ENCODE measurements around the gene BMP8B. TPM values are rescaled to one million over a fixed set of nuclear protein-coding genes. Genes with fewer than 3 reads are reported as not detected.

The BMP8B gene
- total RNA-seq, 1 experiment from 2014 or later = 0.42 TPM

DNA sequence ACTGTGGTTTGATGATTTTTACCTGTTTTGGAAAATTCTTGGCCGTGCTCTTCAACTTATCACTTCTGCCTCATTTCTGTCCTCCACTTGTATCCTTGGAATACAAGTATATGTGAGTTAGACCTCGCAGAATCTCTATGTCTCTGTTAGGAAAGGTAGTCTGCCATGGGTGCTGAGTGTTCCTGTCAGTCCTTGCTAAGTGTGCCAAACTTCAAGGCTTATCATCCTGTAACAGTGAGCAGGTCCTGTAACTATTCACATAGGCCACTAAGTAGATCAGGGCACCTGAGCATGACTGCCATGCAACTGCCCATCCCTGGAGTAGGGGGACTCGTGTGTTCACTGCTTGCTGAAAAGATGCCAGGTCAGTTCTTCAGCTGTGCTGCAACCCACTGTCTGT lies 24.2 kb upstream of the BMP8B start:
- Histone ChIP-seq H3T11ph (ENCODE audit: low read length) (no peak overlapping the region), H2BK12ac (ENCODE audit: insufficient read length, low read depth, low read length) (no peak overlapping the region), H2BK5ac (ENCODE audit: insufficient read length, low read length) (no peak overlapping the region), H3K56ac (ENCODE audit: insufficient read length, low read depth, low read length) (no peak overlapping the region), H2BK15ac (ENCODE audit: low read depth, low read length) (no peak overlapping the region), H4K8ac (replicated peaks; ENCODE audit: insufficient read length, low read depth, low read length) (no peak overlapping the region), H4K20me1 (ENCODE audit: control insufficient read depth, insufficient read depth, insufficient read length) (no peaks in the 10 kb centered on the region), H3K9ac (ENCODE audit: extremely low read depth, insufficient read length, low read length) (no peak overlapping the region), H3K18ac (ENCODE audit: insufficient read length, low read depth, low read length) (no peak overlapping the region), H2BK120ac (ENCODE audit: low read depth, low read length, poor library complexity, severe bottlenecking) (no peak overlapping the region), H3K23ac (ENCODE audit: insufficient read length, low read depth, low read length) (no peak overlapping the region), H3K4me1 (ENCODE audit: insufficient read depth, low read length) (no peaks in the 10 kb centered on the region), H4K91ac (ENCODE audit: insufficient read length, low read depth, low read length) (no peak overlapping the region), H3K79me2 (ENCODE audit: insufficient read depth, low read length) (no peaks in the 10 kb centered on the region), H2BK20ac (ENCODE audit: low read depth, low read length, poor library complexity, severe bottlenecking) (no peak overlapping the region), H3K27ac (ENCODE audit: insufficient read length, low read depth, low read length) (no peak overlapping the region), H2AFZ (ENCODE audit: low read length) (no peak overlapping the region), H3K23me2 (ENCODE audit: insufficient read length, low read depth, low read length, poor library complexity, severe bottlenecking) (no peaks in the 10 kb centered on the region), H4K5ac (ENCODE audit: insufficient read length, low read depth, low read length) (no peak overlapping the region), H3K27me3 (ENCODE audit: insufficient read depth, low read length) (no peaks in the 10 kb centered on the region), H3K4ac (ENCODE audit: low read depth, low read length) (no peak overlapping the region), H3K14ac (ENCODE audit: insufficient read depth, low read length) (no peak overlapping the region), H3K79me1 (ENCODE audit: insufficient read depth, low read depth, low read length, poor library complexity, severe bottlenecking) (no peaks in the 10 kb centered on the region), H3K9me3 (ENCODE audit: control insufficient read depth, low read depth, low read length) (no peaks in the 10 kb centered on the region), H3K4me2 (ENCODE audit: insufficient read depth, insufficient read length, low read length) (no peak overlapping the region), H2AK5ac (ENCODE audit: insufficient read length, low read length) (no peak overlapping the region)
- no peak overlapping the region; a peak in 1 of 7 replicates for H3K27ac Mint-ChIP-seq
- no CpG with 5 or more reads among the region's 3 CpGs for WGBS (ENCODE audit: extremely low coverage, insufficient read length, low lambda C conversion rate)
- H3K4me3 Mint-ChIP-seq = no peak overlapping the region
- H3K4me1 Mint-ChIP-seq = peaks cover 0 to 7% of the 10 kb centered on the region in 2 experiments
- peaks cover 1 to 6% of the 10 kb centered on the region in 2 experiments; a peak in 4 of 5 replicates for H3K9me3 Mint-ChIP-seq
- peaks cover 31% of the 10 kb centered on the region for H3K27me3 Mint-ChIP-seq (ENCODE audit: low read depth)
- peaks cover 0 to 4% (median 0%) of the 10 kb centered on the region in 3 experiments; a peak in 2 of 7 replicates for H3K36me3 Mint-ChIP-seq (ENCODE audit: insufficient read depth in 1 of 3, low read depth in 3 of 3)
- TF ChIP-seq, protein P1, sequence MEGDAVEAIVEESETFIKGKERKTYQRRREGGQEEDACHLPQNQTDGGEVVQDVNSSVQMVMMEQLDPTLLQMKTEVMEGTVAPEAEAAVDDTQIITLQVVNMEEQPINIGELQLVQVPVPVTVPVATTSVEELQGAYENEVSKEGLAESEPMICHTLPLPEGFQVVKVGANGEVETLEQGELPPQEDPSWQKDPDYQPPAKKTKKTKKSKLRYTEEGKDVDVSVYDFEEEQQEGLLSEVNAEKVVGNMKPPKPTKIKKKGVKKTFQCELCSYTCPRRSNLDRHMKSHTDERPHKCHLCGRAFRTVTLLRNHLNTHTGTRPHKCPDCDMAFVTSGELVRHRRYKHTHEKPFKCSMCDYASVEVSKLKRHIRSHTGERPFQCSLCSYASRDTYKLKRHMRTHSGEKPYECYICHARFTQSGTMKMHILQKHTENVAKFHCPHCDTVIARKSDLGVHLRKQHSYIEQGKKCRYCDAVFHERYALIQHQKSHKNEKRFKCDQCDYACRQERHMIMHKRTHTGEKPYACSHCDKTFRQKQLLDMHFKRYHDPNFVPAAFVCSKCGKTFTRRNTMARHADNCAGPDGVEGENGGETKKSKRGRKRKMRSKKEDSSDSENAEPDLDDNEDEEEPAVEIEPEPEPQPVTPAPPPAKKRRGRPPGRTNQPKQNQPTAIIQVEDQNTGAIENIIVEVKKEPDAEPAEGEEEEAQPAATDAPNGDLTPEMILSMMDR (conservative IDR thresholded peaks at IDR 0.05) = no peak
- DNase-seq = no peak

Measured in H9 (cell line).